D721Med (cell line): ENCODE measurements around the gene LIMK2.

Experiments
- DNase-seq: peaks from one replicate; pipeline ENCODE4 v3.0.0; 2011; ENCODE audit warnings: low spot score; ENCODE audit not compliant: insufficient read length
- FAIRE-seq: peaks from 2 replicates; lab custom pipeline; 2011; peaks lifted over from hg19 to GRCh38; lab: Jason Lieb, UNC
- CTCF ChIP-seq: IDR thresholded peaks from 2 replicates; pipeline ENCODE4 v1.5.1; 2012; ENCODE audit warnings: mild to moderate bottlenecking, control low read depth; ENCODE audit not compliant: insufficient read depth; ENCODE audit errors: missing control alignments

Gene LIMK2

GRCh38 chr22:31206896-31207687, 5.0 kb upstream of the LIMK2 start:
- TF ChIP-seq CTCF, result no peak
- DNase-seq (no peak), FAIRE-seq (no peak)

GRCh38 chr22:31210556-31211421, 1.3 kb upstream of the LIMK2 start:
- no peak for FAIRE-seq
- TF ChIP-seq CTCF, result no peak
- DNase-seq, result no peak

GRCh38 chr22:31211482-31211861, 626 bp upstream of the LIMK2 start:
- no peak for TF ChIP-seq CTCF
- FAIRE-seq (no peak), DNase-seq (no peak)

GRCh38 chr22:31212783-31213629, 908 bp downstream of the LIMK2 start:
- DNase-seq (no peak), FAIRE-seq (no peak)

GRCh38 chr22:31215018-31215535, 3.0 kb downstream of the LIMK2 start:
- no peak for TF ChIP-seq CTCF
- no peak for FAIRE-seq
- no peak for DNase-seq

More at GRCh38 chr22:31212783-31213629, 908 bp downstream of the LIMK2 start:
- no peak for TF ChIP-seq CTCF

GRCh38 chr22:31218565-31219262, 6.6 kb downstream of the LIMK2 start:
- FAIRE-seq (no peak), DNase-seq (no peak)
- no peak for TF ChIP-seq CTCF
